Measurements from ENCODE around the gene CARHSP1. TPM values are rescaled to one million over a fixed set of nuclear protein-coding genes. Genes with fewer than 3 reads are reported as not detected.
"Not testable (repeated sequence)": the region's sequence is repeated elsewhere in the genome, so short reads cannot be mapped to it uniquely, and the experiment has no call there.

The CARHSP1 gene
- 10 to 100 TPM; 68.4 to 90.4 TPM for total RNA-seq
- 100 to 1,000 TPM; 115 to 148 TPM for polyA plus RNA-seq
- long read RNA-seq, donor 1, transcript CARHSP1-201 (4 exons, 746 nt): major isoform, 59 of 121 reads
- long read RNA-seq, donor 1, partial matches to known transcripts: 53 of 121 reads
- long read RNA-seq, donor 1, other reads (novel, unspliced or antisense): 0 of 121 reads
- long read RNA-seq, donor 2, transcript CARHSP1-201 (4 exons, 746 nt): major isoform, 21 of 38 reads
- long read RNA-seq, donor 2, partial matches to known transcripts: 11 of 38 reads
- long read RNA-seq, donor 2, other reads (novel, unspliced or antisense): 0 of 38 reads
- long read RNA-seq, donor 3, transcript CARHSP1-201 (4 exons, 746 nt): major isoform, 46 of 83 reads
- long read RNA-seq, donor 3, partial matches to known transcripts: 33 of 83 reads
- long read RNA-seq, donor 3, other reads (novel, unspliced or antisense): 0 of 83 reads
- long read RNA-seq, donor 4, transcript CARHSP1-201 (4 exons, 746 nt): major isoform, 24 of 37 reads
- long read RNA-seq, donor 4, partial matches to known transcripts: 9 of 37 reads
- long read RNA-seq, donor 4, other reads (novel, unspliced or antisense): 0 of 37 reads
- long read RNA-seq, donor 5, transcript CARHSP1-202 (4 exons, 3,026 nt): minor isoform, 8 of 138 reads
- long read RNA-seq, donor 5, transcript CARHSP1-201 (4 exons, 746 nt): major isoform, 82 of 138 reads
- long read RNA-seq, donor 5, partial matches to known transcripts: 42 of 138 reads
- long read RNA-seq, donor 5, other reads (novel, unspliced or antisense): 0 of 138 reads

DNA sequence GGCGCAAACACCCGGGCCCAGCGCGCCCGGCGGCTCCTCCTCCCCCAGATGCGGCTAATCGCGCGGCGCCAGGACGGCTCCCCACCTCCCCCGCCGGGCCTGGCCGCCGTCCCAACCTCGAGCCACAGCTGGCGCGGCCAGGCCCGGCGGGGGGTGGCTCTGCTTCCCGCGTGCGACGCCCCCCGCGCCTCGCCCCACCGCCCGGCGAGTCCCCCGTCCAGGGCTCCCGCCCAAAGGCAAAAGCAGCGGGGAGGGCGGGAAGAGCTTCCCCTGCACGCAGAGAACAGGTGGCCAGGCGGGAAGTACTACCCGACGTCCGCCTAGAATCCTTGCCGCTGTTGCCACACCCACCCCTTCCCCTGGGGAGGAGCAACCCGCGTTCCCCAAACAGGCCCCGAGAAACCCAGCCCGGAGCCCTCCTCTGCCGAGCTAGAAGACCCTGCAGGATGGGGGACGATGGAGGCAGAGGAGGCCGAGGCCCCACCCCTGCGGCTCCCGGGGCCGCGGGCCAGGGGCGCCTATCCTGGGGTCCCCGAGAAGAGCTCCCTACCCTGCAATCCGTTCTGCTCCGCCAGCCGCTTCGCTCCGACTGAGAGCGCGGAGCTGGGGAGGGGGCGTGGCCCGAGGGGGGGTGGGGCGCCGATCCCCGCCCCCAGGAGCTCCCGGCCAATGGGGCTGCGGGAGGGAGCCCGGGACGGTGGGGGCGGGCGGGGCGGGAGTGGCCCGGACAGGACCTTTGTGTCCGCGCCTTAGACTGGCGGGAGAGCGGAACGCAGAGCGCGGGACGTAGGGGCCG lies at the start of gene CARHSP1:
Gene CARHSP1, minus strand, starts transcription at position 591 of the 796 bp plus-strand sequence. CDS start 9,678 bp downstream, outside the sequence.
- DNase-seq (peak; percentile 94 to 96 (median 95)), ATAC-seq (ENCODE audit: insufficient read depth, low FRiP score) (peak; percentile 94)
- Histone ChIP-seq H3K36me3 (ENCODE audit: control insufficient read depth in 4 of 4, insufficient read depth in 4 of 4, low read length in 4 of 4) (peaks cover 0 to 4% (median 0%) of the 10 kb centered on the region in 4 donors), H3K9me3 (ENCODE audit: control insufficient read depth in 4 of 4, insufficient read depth in 3 of 4, low read length in 3 of 4) (no peaks in the 10 kb centered on the region), H3K27ac (ENCODE audit: low read depth in 1 of 2, low read length in 1 of 2) (peak within 1 kb of the TSS; percentile 60 to 87), H3K9ac (ENCODE audit: insufficient read depth in 1 of 2, low read length in 2 of 2) (peak within 1 kb of the TSS; percentile 40 to 75), H3K27me3 (ENCODE audit: control insufficient read depth in 3 of 3, insufficient read depth in 3 of 3, low read length in 2 of 3) (no peaks in the 10 kb centered on the region), H3K4me1 (ENCODE audit: control insufficient read depth in 5 of 5, insufficient read depth in 5 of 5, low read length in 5 of 5) (peaks cover 0 to 36% (median 18%) of the 10 kb centered on the region in 5 donors), H3K4me3 (peak within 1 kb of the TSS; percentile 66)
- WGBS, 2 donors: 1% methylated on average over 51 to 83 of the region's 83 CpGs
- TF ChIP-seq CTCF (IDR thresholded peaks at IDR 0.05; ENCODE audit: control extremely low read depth, extremely low read depth): no peak

GRCh38 chr16:8917336-8917735 lies 48.5 kb upstream of the CARHSP1 start:
- H3K27ac ChIP-seq (ENCODE audit: low read depth in 1 of 2, low read length in 1 of 2); ATAC-seq (ENCODE audit: insufficient read depth, low FRiP score); H3K27me3 ChIP-seq (ENCODE audit: control insufficient read depth in 3 of 3, insufficient read depth in 3 of 3, low read length in 2 of 3); H3K4me1 ChIP-seq (ENCODE audit: control insufficient read depth in 5 of 5, insufficient read depth in 5 of 5, low read length in 5 of 5); H3K9ac ChIP-seq (ENCODE audit: insufficient read depth in 1 of 2, low read length in 2 of 2); DNase-seq; H3K4me3 ChIP-seq; H3K9me3 ChIP-seq (ENCODE audit: control insufficient read depth in 4 of 4, insufficient read depth in 3 of 4, low read length in 3 of 4): not testable (repeated sequence)
- WGBS, 2 donors: 96% methylated on average over 10 of the region's 10 CpGs
- H3K36me3 ChIP-seq (ENCODE audit: control insufficient read depth in 4 of 4, insufficient read depth in 4 of 4, low read length in 4 of 4): peaks cover 32 to 50% (median 36%) of the 10 kb centered on the region in 4 donors

DNA sequence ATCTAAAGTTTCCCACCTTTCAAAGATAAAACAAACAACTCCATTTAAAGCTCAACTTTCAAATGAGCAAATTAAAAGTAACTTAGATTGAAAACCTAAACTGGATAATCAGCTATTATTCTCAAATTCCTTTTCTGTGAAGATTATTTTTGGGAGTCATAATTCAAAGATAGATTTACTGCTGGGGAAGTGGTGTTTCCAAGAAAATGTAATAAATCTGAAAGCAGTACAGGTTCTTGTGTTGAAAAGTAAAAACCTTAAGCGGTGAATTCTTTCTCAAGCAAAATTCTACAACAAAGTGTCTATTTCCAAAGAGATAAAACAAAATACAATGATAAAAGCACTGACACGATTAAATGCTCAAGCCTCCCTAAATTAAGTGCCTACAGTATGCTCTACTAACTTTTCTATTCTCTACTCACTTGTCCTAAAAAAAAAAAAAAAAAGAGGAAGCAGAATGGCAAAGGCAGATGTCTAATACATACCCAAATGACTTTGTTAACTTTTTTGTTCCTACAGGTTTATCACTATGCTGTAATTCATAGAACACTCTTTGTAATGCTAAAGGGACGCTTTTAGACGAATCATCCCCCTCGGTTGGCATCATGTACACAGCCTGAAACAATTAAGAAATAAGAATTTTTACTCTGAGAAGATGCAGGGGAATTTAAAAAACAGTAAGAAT lies 47.9 kb upstream of the CARHSP1 start:
- H3K36me3 ChIP-seq (ENCODE audit: control insufficient read depth in 4 of 4, insufficient read depth in 4 of 4, low read length in 4 of 4): peaks cover 32 to 51% (median 37%) of the 10 kb centered on the region in 4 donors
- 66 to 81% methylated on average over 5 of the region's 5 CpGs for WGBS, 2 donors

More for the DNA sequence above, 47.9 kb upstream of the CARHSP1 start:
- Histone ChIP-seq H3K27ac (ENCODE audit: low read depth in 1 of 2, low read length in 1 of 2) (no peak overlapping the region), H3K4me1 (ENCODE audit: control insufficient read depth in 5 of 5, insufficient read depth in 5 of 5, low read length in 5 of 5) (no peaks in the 10 kb centered on the region), H3K9me3 (ENCODE audit: control insufficient read depth in 4 of 4, insufficient read depth in 3 of 4, low read length in 3 of 4) (no peaks in the 10 kb centered on the region), H3K9ac (ENCODE audit: insufficient read depth in 1 of 2, low read length in 2 of 2) (no peak overlapping the region), H3K27me3 (ENCODE audit: control insufficient read depth in 3 of 3, insufficient read depth in 3 of 3, low read length in 2 of 3) (no peaks in the 10 kb centered on the region), H3K4me3 (no peak overlapping the region)
- ATAC-seq (ENCODE audit: insufficient read depth, low FRiP score): no peak
- no peak for DNase-seq
- no peak for TF ChIP-seq CTCF (IDR thresholded peaks at IDR 0.05; ENCODE audit: control extremely low read depth, extremely low read depth)

All from lung (tissue), 16 donors.